Stomach smooth muscle (tissue), 2 donors: ENCODE results near the gene SCGB1A1.
A peak's percentile ranks its signal among the peaks of the same experiment; 100 is the strongest.

Experiments used
- H3K27ac ChIP-seq: one replicate; pipeline ENCODE4 v1.7.0; 2013; ENCODE audit warnings: mild to moderate bottlenecking, low read length, inconsistent platforms
- H3K27me3 ChIP-seq, 2 donors: one replicate each; pipeline ENCODE4 v1.7.0; 2013; ENCODE audit warnings: low read length in 2 of 2; ENCODE audit not compliant: insufficient read depth in 2 of 2, control insufficient read depth in 1 of 2
- H3K36me3 ChIP-seq, 2 donors: one replicate each; pipeline ENCODE4 v1.7.0; 2013; ENCODE audit warnings: low read length in 2 of 2; ENCODE audit not compliant: control insufficient read depth in 2 of 2, insufficient read depth in 2 of 2
- H3K4me1 ChIP-seq: one replicate; pipeline ENCODE4 v1.7.0; 2013; ENCODE audit warnings: low read length; ENCODE audit not compliant: control insufficient read depth, insufficient read depth
- H3K4me3 ChIP-seq, 2 donors: one replicate each; pipeline ENCODE4 v1.7.0; 2013; ENCODE audit warnings: low read length in 2 of 2
- H3K9ac ChIP-seq, 2 donors: one replicate each; pipeline ENCODE4 v1.7.0; 2013; ENCODE audit warnings: low read length in 2 of 2, mild to moderate bottlenecking in 1 of 2
- H3K9me3 ChIP-seq, 2 donors: one replicate each; pipeline ENCODE4 v1.7.0; 2013; ENCODE audit warnings: low read length in 2 of 2; ENCODE audit not compliant: control insufficient read depth in 2 of 2
- donor health status: healthy.
- donor health status: Pancreatic carcinoma.

SCGB1A1 gene

GRCh38 chr11:62464655-62465054 is 45.8 kb downstream of the SCGB1A1 start:
- no peaks in the 10 kb centered on the region for H3K27me3 ChIP-seq

GRCh38 chr11:62466444-62466843 is 47.6 kb downstream of the SCGB1A1 start:
- Histone ChIP-seq H3K27ac (no peak overlapping the region), H3K27me3 (no peaks in the 10 kb centered on the region), H3K36me3 (no peaks in the 10 kb centered on the region), H3K9me3 (no peaks in the 10 kb centered on the region), H3K4me3 (no peak overlapping the region), H3K4me1 (peaks cover under 1% of the 10 kb centered on the region), H3K9ac (no peak overlapping the region)

More at GRCh38 chr11:62464655-62465054, 45.8 kb downstream of the SCGB1A1 start:
- no peaks in the 10 kb centered on the region for H3K4me1 ChIP-seq
- H3K9me3 ChIP-seq: no peaks in the 10 kb centered on the region
- no peaks in the 10 kb centered on the region for H3K36me3 ChIP-seq
- H3K9ac ChIP-seq: no peak overlapping the region
- no peak overlapping the region for H3K4me3 ChIP-seq
- H3K27ac ChIP-seq: no peak overlapping the region

GRCh38 chr11:62468577-62468976 is 49.7 kb downstream of the SCGB1A1 start:
- no peaks in the 10 kb centered on the region for H3K27me3 ChIP-seq
- peaks cover 11% of the 10 kb centered on the region for H3K4me1 ChIP-seq
- no peak overlapping the region for H3K4me3 ChIP-seq
- H3K27ac ChIP-seq: no peak overlapping the region
- H3K9ac ChIP-seq: no peak overlapping the region
- H3K9me3 ChIP-seq: no peaks in the 10 kb centered on the region
- H3K36me3 ChIP-seq: no peaks in the 10 kb centered on the region

GRCh38 chr11:62471603-62472002 is 52.8 kb downstream of the SCGB1A1 start:
- peak overlapping the region; percentile 94 for H3K27ac ChIP-seq

GRCh38 chr11:62472063-62472884 is 53.4 kb downstream of the SCGB1A1 start:
- peaks cover 11% of the 10 kb centered on the region for H3K4me1 ChIP-seq
- H3K4me3 ChIP-seq: peak overlapping the region in 1 of 2 donors; percentile 15
- peak overlapping the region; percentile 94 for H3K27ac ChIP-seq
- H3K27me3 ChIP-seq: no peaks in the 10 kb centered on the region
- no peaks in the 10 kb centered on the region for H3K9me3 ChIP-seq
- H3K36me3 ChIP-seq: no peaks in the 10 kb centered on the region
- peak overlapping the region; percentile 4 to 55 for H3K9ac ChIP-seq

More at GRCh38 chr11:62471603-62472002, 52.8 kb downstream of the SCGB1A1 start:
- Histone ChIP-seq H3K27me3 (no peaks in the 10 kb centered on the region), H3K4me3 (peak overlapping the region in 1 of 2 donors; percentile 15), H3K36me3 (no peaks in the 10 kb centered on the region), H3K4me1 (peaks cover 11% of the 10 kb centered on the region), H3K9ac (peak overlapping the region in 1 of 2 donors; percentile 55), H3K9me3 (no peaks in the 10 kb centered on the region)
